Suprapubic skin (tissue), 4 donors: ENCODE results near the gene CDKN2AIPNL. TPM values are rescaled to one million over a fixed set of nuclear protein-coding genes. Genes with fewer than 3 reads are reported as not detected.

Source experiments
- DNase-seq, 2 donors: peaks; one replicate each; pipeline ENCODE4 v3.0.0-alpha.2; 2019; ENCODE audit warnings: low spot score in 2 of 2
- H3K27ac ChIP-seq: fragments of 200-600 bp; sonication (generic); one replicate; pipeline ENCODE4 v1.5.1; 2019
- H3K27me3 ChIP-seq: fragments of 200-600 bp; sonication (generic); one replicate; pipeline ENCODE4 v1.5.1; 2019
- H3K36me3 ChIP-seq: fragments of 200-600 bp; sonication (generic); one replicate; pipeline ENCODE4 v1.5.1; 2019
- H3K4me1 ChIP-seq: fragments of 200-600 bp; sonication (generic); one replicate; pipeline ENCODE4 v1.5.1; 2019
- H3K4me3 ChIP-seq: fragments of 200-600 bp; sonication (generic); one replicate; pipeline ENCODE4 v1.5.1; 2019; ENCODE audit warnings: mild to moderate bottlenecking
- H3K9me3 ChIP-seq: fragments of 200-600 bp; sonication (generic); one replicate; pipeline ENCODE4 v1.5.1; 2019
- EP300 ChIP-seq: sonication (generic); formaldehyde crosslinking; IDR thresholded peaks from one replicate; pipeline ENCODE4 v1.6.1; 2017; ENCODE audit warnings: antibody characterized with exemption
- POLR2A ChIP-seq, 2 donors: fragments of 450-650 bp; IDR thresholded peaks; one replicate each; pipeline ENCODE4 v1.6.1; 2017; ENCODE audit warnings: antibody characterized with exemption in 2 of 2, mild to moderate bottlenecking in 2 of 2, moderate library complexity in 2 of 2
- POLR2AphosphoS5 ChIP-seq, 3 donors: sonication (generic); formaldehyde crosslinking; IDR thresholded peaks; one replicate each; pipeline ENCODE4 v1.6.1; 2017; ENCODE audit warnings: antibody characterized with exemption in 3 of 3
- WGBS: methylation state at CpG from one replicate; pipeline ENCODE4 v1.1.5; 2018; 5-methylcytosine and 5-hydroxymethylcytosine counted together
- total RNA-seq, 4 donors: library from RNA; depleted of rRNA; stranded (reverse); fragments of >200 nt; gene quantifications; one replicate each; pipeline ENCODE4 v1.1.0, GENCODE V29; 2016
- TF ChIP-seq, protein P1 (sequence below), 2 donors: fragments of 200-600 bp in 1 of 2; fragments of 450-650 bp in 1 of 2; sonication (generic) in 1 of 2; IDR thresholded peaks; one replicate each; pipeline ENCODE4 v1.5.1; 2016 to 2019; ENCODE audit warnings: antibody characterized with exemption in 2 of 2, mild to moderate bottlenecking in 1 of 2, moderate library complexity in 1 of 2

The CDKN2AIPNL gene, protein sequence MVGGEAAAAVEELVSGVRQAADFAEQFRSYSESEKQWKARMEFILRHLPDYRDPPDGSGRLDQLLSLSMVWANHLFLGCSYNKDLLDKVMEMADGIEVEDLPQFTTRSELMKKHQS
- 10 to 100 TPM; 14.7 to 21.9 (median 21.4) TPM for total RNA-seq

DNA sequence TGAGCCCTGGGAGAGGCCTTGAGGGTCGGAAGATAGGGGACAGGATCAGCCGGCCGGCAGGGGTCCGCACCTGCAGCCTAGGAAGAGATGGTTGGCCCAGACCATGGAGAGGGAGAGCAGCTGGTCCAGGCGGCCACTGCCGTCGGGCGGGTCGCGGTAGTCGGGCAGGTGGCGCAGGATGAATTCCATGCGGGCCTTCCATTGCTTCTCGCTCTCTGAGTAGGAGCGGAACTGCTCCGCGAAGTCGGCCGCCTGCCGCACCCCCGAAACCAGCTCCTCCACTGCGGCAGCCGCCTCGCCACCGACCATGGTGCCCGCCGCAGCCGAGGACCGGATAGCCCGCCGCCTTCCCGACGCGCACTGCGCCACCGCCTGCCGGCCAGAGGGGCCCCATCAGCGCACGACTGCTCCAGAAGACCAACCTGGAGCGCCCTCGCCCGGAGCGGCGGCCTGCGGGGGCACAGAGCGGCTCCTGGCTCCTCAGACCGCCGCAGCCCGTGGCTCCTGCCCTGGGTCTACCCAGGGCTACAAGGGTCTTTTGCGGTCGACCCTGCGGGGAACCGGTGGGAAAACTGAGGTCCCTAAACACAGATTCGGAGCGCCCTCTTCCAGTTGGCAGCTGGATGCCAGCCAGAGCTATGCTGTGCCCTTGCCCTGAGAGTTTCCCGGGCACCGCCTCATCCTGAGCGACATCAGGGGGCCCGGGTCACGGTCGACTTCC lies at the start of gene CDKN2AIPNL:
Gene CDKN2AIPNL (minus strand): TSS at position 336 of the 721 bp plus-strand sequence. CDS start 27 bp downstream, at position 309.
- peak in 2 of 3 donors; percentile 79 to 82 for TF ChIP-seq POLR2AphosphoS5 (IDR thresholded peaks at IDR 0.05)
- TF ChIP-seq, protein P1, sequence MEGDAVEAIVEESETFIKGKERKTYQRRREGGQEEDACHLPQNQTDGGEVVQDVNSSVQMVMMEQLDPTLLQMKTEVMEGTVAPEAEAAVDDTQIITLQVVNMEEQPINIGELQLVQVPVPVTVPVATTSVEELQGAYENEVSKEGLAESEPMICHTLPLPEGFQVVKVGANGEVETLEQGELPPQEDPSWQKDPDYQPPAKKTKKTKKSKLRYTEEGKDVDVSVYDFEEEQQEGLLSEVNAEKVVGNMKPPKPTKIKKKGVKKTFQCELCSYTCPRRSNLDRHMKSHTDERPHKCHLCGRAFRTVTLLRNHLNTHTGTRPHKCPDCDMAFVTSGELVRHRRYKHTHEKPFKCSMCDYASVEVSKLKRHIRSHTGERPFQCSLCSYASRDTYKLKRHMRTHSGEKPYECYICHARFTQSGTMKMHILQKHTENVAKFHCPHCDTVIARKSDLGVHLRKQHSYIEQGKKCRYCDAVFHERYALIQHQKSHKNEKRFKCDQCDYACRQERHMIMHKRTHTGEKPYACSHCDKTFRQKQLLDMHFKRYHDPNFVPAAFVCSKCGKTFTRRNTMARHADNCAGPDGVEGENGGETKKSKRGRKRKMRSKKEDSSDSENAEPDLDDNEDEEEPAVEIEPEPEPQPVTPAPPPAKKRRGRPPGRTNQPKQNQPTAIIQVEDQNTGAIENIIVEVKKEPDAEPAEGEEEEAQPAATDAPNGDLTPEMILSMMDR (IDR thresholded peaks at IDR 0.05), result peak; percentile 50 to 79
- TF ChIP-seq POLR2A (IDR thresholded peaks at IDR 0.05), result peak in 1 of 2 donors; percentile 33
- no peak for TF ChIP-seq EP300
- Histone ChIP-seq H3K4me3 (peak within 1 kb of the TSS; percentile 91), H3K27me3 (no peaks in the 10 kb centered on the region), H3K27ac (peak within 1 kb of the TSS; percentile 79), H3K36me3 (no peaks in the 10 kb centered on the region), H3K4me1 (peaks cover 39% of the 10 kb centered on the region), H3K9me3 (no peaks in the 10 kb centered on the region)
- peak; percentile 90 to 94 for DNase-seq
- 1% methylated on average over 21 of the region's 61 CpGs for whole genome bisulfite sequencing

DNA sequence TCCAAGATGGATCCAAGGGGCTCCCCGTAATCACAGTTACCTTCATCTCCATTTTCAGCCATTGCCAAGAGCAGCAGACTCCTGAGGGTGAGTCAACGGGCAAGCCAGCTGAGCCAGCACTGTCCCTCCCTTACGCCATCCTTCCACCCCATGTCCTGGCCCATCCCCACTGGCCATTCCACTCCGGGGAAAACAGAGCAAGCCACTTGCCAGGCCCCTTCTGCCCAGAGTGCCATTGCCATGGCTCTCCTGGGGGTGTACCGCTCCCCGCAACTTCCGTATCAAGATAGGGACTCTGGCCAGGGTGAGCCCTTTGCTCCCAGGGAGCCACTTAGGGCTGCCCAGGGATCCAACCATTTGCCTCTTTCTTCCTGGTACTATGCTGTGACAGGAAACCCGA lies 48.9 kb upstream of the CDKN2AIPNL start:
- Histone ChIP-seq H3K4me1 (peaks cover 31% of the 10 kb centered on the region), H3K36me3 (no peaks in the 10 kb centered on the region), H3K27ac (no peak overlapping the region), H3K4me3 (no peak overlapping the region), H3K27me3 (no peaks in the 10 kb centered on the region), H3K9me3 (no peaks in the 10 kb centered on the region)
- TF ChIP-seq POLR2A (IDR thresholded peaks at IDR 0.05) (no peak), POLR2AphosphoS5 (IDR thresholded peaks at IDR 0.05) (no peak), EP300 (no peak)
- TF ChIP-seq, protein P1 (IDR thresholded peaks at IDR 0.05), result no peak
- WGBS, result 86% methylated on average over 6 of the region's 8 CpGs
- DNase-seq, result peak in 1 of 2 donors; percentile 50

DNA sequence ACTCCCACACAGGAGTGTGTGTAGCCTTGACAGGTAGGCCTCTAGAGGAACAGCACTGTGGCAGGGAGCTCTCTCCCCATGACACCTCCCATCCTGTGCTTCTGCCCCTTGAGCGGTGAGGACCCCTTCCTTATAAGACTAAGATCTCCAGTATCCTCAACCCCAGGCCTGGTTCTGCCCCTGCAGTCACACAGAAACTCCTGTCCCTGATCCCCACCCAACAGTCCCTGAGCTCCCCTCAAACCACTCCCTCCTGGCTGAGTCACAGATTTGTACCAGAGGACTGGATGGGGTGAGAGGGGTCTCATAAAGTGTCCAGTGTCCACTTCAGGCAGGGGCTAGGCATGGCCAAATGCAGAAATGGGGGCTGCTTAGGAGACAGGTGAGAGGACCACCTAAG lies 47.8 kb upstream of the CDKN2AIPNL start:
- Histone ChIP-seq H3K27ac (no peak overlapping the region), H3K4me1 (peaks cover 21% of the 10 kb centered on the region), H3K4me3 (no peak overlapping the region), H3K9me3 (no peaks in the 10 kb centered on the region), H3K36me3 (no peaks in the 10 kb centered on the region), H3K27me3 (no peaks in the 10 kb centered on the region)
- DNase-seq, result peak in 1 of 2 donors; percentile 44
- 83% methylated on average over 1 of the region's 1 CpG for WGBS
- no peak for TF ChIP-seq EP300
- no peak for TF ChIP-seq POLR2AphosphoS5 (IDR thresholded peaks at IDR 0.05)
- TF ChIP-seq, protein P1 (IDR thresholded peaks at IDR 0.05), result no peak
- TF ChIP-seq POLR2A (IDR thresholded peaks at IDR 0.05), result no peak

DNA sequence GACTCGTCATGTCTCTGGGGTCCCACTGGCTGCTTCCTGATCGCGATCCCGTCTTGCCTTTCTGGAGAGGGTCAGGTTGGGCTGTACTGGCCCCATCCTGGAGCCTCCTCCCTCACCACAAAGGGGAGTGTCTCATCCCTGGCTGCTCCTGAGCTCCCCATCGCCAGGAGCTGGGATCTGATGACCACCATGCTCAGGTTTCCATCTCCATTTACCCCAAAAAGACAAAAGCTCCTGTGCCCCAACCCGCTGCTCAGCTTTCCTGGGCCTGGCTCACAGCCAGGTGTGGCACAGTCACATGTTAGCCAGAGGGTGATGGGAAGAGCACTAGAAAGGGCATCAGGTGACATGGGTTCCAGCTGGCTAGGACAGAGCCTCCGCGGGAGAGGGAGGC lies 47.3 kb upstream of the CDKN2AIPNL start:
- H3K4me3 ChIP-seq, result no peak overlapping the region
- peaks cover 20% of the 10 kb centered on the region for H3K4me1 ChIP-seq
- TF ChIP-seq POLR2A (IDR thresholded peaks at IDR 0.05), result no peak
- no peak for TF ChIP-seq EP300
- no peak for TF ChIP-seq POLR2AphosphoS5 (IDR thresholded peaks at IDR 0.05)
- TF ChIP-seq, protein P1 (IDR thresholded peaks at IDR 0.05), result no peak
- WGBS, result 77% methylated on average over 7 of the region's 8 CpGs
- no peaks in the 10 kb centered on the region for H3K36me3 ChIP-seq
- H3K27me3 ChIP-seq, result no peaks in the 10 kb centered on the region
- DNase-seq, result peak in 1 of 2 donors; percentile 50
- peak overlapping the region; percentile 18 for H3K27ac ChIP-seq
- H3K9me3 ChIP-seq, result no peaks in the 10 kb centered on the region

DNA sequence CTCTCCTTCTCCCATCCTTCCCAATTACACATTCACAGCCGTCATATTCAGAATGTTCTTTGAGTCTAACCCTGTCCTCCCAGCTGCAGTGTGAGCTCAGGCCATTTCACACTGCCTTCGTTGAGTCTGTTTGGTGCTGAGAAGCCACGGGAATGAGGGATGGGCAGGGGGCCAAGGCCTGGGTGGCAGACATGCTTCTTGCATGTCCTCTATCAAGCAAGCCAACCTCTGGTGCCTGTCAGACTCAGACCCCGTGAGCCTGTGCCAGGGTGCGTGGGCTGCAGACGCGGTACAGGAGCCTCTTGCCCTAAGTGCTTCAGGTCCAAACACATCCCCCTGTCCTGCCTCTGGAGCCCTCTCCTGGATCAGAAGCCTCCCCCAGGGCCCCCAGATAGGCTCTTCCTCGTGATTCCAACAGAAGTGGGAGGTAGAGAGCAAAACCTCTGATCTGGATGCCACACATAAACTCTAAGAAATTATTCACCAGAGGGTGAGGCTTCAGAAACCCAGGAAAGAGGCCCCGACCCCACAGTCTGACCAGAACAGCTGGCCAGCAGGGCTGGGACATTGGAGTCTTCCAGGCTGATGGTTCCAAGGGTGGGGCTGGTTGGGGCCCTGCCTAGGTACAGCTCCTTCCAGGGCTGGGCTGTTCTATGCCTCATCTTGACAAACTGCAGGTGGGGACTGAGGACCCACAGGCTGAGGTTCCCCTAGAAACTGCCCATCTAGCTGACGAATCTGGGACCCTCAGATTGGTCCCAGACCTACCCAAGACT lies 46.7 kb upstream of the CDKN2AIPNL start:
- peak in 1 of 2 donors; percentile 63 for DNase-seq
- peaks cover 20% of the 10 kb centered on the region for H3K4me1 ChIP-seq
- no peak for TF ChIP-seq POLR2AphosphoS5 (IDR thresholded peaks at IDR 0.05)
- no peak for TF ChIP-seq EP300
- no peak for TF ChIP-seq POLR2A (IDR thresholded peaks at IDR 0.05)
- TF ChIP-seq, protein P1 (IDR thresholded peaks at IDR 0.05), result no peak
- H3K27me3 ChIP-seq, result no peaks in the 10 kb centered on the region
- H3K9me3 ChIP-seq, result no peaks in the 10 kb centered on the region
- H3K36me3 ChIP-seq, result no peaks in the 10 kb centered on the region
- H3K4me3 ChIP-seq, result no peak overlapping the region
- peak overlapping the region; percentile 18 for H3K27ac ChIP-seq
- WGBS, result 43% methylated on average over 9 of the region's 10 CpGs
